Stimulated activated CD4-positive, alpha-beta T cell treated with anti-CD3 and anti-CD28 coated beads, Interleukin-2, amount 100 ng/mL, for 4 hours (primary cell): ENCODE data around the gene KRT28.
A peak's percentile ranks its signal among the peaks of the same experiment; 100 is the strongest.
"Not testable (repeated sequence)": the region's sequence is repeated elsewhere in the genome, so short reads cannot be mapped to it uniquely, and the experiment has no call there.

ENCODE experiments used
- DNase-seq: peaks from one replicate; pipeline ENCODE4 v3.0.0-alpha.2; 2020; ENCODE audit warnings: low read depth

The KRT28 gene

DNA sequence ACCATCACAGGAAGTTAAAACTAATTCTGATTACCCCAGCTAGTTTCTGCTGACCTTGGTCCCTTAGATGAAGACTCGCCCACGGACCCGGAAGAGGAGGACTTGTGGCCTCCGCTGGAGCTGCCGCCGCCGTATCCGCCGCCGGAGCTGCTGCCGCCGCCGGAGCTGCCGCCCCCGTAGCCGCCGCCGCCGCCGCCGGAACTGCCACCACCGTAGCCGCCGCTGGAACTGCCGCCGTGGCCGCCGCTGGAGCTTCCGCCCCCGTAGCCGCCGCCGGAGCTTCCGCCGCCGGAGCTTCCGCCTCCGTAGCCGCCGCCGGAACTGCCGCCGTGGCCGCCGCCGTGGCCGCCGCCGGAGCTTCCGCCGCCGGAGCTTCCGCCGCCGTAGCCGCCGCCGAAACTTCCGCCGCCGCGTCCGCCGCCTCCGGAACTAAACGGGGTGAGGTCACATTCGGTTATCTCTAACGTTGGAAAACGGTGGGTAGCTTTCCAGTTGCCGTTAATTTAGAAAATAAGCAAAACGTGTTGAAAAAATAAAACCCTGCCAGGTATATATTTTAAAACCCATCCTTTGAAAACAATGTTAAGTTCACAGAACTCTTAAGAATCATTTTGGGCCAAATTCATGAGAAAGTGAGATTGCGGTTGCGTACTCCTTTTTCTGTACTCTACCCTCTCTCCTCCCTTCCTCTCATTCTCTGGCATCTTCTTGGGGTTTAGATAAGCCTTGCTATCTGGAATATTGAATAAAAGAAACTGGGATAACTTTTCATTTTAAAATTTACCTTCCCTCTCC lies 19.2 kb upstream of the KRT28 start:
- DNase-seq = peak; percentile 79

DNA sequence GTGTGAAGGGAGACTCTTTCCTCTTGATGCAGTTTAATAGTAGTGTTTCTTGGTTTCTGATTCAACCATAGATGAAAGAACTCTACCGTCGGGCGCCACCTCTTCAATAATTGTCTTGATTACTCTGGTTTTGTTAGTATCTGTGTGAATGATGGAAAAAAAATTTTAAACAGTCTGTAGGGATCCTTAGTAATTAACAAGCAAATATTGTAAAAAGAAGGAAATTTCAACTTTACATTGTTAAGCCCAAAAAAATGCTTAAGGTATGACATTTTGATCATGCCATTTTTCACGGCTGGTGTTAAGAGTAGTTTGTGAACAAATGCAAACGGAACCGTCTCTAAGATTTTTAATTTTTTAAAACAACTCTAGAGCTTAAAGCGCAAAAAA lies 18.6 kb upstream of the KRT28 start:
- no peak for DNase-seq

DNA sequence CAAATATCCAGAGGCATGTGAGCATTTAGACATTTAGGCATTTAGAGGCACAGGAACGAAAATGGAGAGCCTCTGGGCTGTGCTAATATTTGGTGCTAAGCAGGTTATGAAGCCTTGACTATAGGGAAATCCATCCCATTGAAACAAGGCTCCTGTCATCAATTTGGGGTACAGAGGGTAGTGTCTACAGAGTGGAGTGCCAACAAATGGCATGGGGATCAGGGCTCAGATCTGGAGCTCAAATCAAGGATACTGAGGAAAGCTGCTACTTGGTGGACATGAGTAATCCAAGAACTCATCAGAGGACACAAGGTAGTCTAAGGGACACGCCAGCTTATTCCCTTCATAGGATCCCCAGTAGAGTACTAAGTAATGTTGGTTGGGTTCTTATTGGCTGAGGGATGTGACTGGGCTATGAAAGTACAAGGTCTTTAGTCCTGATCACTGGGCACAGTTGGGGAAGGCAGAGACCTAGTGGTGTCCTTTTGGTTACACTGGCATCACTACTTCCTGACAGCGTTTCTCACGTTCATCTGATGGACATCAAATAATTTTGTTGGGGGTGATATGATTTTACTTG lies 17.4 kb upstream of the KRT28 start:
- no peak for DNase-seq

DNA sequence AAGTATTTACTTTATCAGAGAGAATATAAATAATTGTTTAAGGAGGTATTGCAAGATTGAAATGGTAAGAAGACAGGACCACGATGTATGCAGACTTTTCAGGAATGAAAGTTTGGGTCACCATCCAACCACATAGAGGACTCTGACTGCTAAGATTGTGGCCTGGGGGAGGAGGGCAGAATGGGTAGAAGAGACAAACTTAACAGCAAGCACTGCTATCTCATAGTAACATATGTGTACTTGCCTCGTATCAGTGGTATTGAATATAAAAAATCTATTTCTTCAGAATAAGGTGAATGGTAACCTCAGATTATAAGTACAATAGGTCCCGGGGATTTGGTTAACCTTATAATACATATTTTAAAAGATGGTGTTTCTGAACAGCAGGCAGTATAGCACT lies 16.8 kb upstream of the KRT28 start:
- no peak for DNase-seq

DNA sequence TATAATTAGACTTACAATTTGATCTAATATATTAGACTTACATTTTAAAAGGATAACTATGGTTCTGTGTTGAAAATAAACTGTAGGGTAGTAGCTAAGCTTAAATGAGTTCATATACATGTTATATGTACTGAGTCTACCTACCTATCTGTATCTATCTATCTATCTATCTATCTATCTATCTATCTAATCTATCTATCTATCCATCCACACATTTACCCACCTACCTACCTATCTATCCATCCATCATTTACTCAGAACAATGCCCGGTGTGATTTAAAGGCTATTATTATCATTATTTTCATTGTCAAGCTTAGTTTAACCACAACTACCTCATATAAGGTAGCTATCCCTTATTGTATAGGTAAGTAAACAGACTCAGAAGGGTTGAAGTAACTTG lies 15.6 kb upstream of the KRT28 start:
- DNase-seq = no peak

DNA sequence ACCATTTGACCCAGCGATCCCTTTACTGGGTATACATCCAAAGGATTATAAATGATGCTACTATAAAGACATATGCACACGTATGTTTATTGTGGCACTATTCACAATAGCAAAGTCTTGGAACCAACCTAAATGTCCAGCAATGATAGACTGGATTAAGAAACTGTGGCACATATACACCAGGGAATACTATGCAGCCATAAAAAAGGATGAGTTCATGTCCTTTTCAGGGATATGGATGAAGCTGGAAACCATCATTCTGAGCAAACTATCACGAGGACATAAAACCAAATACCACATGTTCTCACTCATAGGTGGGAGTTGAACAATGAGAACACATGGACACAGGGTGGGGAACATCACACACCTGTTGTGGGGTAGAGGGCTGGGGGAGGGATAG lies 14.9 kb upstream of the KRT28 start:
- not testable (repeated sequence) for DNase-seq

DNA sequence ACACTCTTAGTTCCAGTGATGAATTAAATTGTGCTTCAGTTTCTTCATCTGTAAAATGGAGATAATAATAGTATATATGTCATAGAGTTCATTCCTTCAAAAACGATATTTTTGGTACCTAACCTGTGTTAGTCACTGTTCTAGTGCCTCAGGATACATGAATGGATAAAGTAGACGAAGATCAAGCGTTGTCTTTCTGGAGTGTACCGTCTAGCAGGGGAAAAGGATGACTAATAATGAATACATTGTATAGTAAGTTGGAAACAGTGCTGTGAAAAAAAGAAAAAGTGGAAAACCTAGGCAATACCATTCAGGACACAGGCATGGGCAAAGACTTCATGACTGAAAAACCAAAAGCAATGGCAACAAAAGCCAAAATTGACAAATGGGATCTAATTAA lies 14.0 kb upstream of the KRT28 start:
- DNase-seq = no peak

DNA sequence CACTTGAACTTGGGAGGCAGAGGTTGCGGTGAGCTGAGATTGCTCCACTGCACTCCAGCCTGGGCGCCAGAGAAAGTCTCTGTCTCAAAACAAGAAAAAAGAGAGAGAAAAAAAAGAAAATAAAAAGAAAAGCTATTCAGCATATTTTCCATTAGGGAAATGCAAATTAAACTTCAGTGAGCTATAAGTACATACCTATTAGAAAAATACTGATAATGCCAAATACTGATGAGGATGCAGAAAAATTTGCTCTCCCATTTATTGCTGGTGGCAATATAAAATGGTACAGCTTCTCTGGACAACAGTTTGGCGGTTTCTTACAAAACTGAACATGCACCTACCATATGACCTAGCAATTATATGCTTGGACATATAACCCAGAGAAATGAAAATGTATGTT lies 12.9 kb upstream of the KRT28 start:
- no peak for DNase-seq

DNA sequence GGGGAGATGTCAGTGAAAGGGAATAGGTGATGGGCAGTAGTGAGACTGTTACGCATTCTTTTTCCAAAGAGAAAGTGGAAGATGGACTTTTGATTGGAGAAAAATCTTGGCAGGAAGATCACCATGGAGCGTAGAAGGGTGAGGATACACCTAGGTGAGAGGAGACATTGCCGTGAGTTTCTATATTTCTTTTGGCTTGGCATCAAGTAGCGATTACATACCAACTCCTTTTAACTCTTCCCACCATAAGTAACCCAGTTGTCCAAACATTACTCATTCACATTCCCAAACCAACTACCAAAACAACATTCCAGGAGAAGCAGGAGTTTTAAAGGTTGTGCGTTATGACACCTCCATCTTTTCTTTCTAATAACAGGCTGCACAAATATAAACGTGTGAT lies 10.7 kb upstream of the KRT28 start:
- no peak for DNase-seq

DNA sequence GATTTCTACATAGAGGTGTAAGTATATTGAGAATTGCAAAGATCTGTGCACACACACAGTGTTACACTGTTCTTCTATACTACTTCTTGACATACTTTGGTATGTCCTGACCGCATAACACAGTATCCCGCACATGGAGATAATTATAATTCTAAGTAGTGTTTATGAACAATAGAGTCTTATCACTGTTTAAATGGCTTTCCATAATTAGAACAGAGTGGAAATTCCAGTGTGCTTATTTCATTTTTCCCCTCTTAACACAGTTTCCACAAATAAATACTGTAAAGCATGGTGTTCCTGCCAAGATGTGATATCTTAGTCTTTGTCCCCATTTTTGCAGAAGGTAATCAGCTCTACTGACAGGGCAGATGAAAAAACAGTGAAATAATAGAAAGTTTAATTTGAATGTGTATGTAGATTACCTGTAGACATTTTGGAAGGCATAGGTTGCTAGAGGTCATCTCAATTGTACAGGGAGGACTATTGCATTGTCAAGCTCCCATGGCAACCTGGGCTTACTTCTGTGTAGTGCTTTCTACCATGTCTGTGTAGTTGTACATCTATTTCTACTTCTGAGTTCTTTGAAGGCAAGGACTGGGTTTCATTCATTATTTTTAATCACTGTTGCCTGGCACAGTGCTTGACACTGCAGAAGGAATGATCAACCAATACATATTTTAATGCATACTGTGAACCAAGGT lies 10.1 kb upstream of the KRT28 start:
- no peak for DNase-seq

DNA sequence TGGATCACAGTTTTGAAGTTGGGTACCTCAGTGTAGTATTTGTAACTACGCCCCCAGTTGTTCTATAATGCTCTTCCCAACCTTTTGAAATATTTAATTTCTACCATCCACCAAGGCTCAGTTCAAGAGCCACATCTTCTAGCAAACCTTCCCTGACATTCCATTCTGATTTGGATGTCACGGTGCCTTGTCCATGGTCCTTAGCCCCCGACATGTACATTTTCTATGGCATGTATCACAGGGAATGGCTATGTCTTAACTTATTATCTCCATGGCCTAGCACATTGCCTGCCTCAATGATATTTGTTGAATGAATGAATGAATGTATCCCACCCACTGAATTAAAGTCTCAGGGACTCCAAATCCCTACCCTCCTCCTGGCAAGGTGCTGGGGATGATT lies 6.4 kb upstream of the KRT28 start:
- DNase-seq = no peak

DNA sequence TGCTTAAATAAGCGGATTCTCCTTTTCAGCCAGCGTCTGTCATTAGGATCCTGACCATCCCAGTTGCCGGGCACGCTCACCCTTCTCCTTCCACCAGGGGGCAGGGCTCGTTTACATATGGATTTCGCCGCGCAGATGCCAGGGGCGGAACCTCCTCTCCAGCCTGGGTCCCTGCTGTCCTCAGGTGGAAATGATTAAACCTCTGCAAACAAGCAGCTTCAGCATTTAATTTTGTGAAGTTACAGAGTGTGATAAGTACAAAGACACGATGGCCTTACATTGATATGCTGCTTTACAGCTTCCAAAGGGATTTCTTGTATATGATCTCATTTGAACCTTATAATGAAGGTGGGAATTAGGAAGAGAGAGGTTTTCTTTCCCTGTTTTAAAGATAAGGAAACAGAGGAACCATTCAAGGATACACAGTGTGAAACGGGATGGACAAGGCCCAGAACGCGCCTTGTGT lies 3.9 kb upstream of the KRT28 start:
- DNase-seq = peak; percentile 62

DNA sequence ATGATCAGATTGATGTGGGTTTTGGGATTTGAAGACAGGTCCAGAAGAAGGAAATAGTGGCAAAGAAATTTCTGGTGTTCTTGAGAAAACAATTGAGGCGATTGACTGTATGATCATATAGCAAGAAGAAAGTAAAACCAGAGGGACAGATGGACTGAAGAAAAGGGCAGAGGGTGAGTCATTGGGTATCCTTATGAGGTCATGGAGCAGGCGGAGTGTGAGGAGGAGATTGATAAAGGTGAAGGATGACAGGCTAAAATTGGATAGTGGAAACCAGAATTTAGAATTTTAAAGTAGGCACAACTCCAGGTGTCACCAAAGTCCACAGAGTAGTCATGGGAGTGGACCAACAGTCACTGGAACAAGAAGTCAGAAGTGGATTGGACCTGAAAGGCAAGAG lies 1.4 kb upstream of the KRT28 start:
- DNase-seq = no peak

DNA sequence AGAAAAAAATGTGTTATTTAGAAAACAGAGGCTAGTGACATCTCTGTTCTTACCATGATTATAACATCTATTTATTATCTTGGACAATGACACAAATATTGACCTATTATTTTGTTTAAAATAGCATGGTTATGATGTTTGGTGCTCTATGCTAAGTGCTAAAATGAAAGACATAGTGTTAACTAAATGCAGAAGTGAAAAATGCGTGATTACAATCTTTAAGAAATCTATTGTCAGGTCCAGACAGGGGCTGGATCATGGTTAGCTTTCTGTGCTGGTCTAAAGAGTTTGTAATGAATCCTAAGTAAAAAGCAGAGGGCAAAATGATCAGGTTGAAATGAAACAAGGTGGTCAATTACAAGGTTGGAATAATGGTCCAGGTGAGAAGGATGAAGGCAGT lies 622 bp upstream of the KRT28 start:
- DNase-seq = no peak

DNA sequence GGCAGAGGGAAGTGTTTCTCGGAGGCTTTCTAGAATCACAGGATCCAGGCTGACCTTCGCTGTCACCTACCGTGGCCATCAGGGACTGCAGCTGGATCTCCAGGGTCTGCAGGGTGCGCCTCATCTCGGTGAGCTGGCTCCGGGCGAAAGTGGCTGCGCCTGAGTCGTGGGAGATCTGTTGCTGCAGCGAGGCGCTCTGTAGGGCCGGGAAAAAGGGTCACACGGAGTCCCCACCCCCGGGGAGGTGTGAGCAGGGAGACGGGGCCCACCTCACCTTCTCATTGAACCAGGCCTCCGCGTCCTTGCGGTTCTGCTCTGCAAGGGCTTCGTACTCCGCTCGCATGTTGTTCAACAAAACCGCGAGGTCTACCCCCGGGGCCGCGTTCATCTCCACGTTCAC lies 2.9 kb downstream of the KRT28 start:
- no peak for DNase-seq

DNA sequence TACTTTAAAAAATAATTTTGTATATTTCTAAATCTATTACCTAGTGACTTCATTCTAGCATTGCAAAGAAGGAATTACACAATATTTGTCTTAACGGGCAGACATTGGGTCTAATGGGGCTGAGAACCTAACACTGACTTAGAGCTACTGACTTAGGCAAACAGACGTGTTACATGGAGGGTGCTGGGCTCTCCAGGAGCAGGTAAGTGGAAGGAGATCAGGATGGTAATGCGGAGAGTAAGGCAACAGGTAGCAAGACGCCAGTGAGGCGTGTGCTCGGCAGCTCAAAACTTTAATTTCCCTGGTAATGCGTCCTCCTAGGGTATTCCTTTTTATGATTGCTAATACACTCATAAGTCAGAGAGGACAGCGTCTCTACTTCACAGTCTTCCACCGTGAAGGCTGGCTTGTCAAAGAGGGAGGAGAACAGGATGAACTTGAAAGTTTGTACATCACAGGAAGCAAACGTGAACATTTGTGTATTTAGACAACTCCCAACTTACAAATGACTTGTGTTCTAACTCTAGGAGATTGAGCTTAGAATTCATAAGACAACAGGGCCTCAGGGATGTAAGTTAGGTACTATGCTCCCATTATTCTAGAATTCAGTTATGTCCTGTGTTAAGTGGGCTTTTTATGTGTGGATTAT lies 4.6 kb downstream of the KRT28 start:
- DNase-seq = no peak

DNA sequence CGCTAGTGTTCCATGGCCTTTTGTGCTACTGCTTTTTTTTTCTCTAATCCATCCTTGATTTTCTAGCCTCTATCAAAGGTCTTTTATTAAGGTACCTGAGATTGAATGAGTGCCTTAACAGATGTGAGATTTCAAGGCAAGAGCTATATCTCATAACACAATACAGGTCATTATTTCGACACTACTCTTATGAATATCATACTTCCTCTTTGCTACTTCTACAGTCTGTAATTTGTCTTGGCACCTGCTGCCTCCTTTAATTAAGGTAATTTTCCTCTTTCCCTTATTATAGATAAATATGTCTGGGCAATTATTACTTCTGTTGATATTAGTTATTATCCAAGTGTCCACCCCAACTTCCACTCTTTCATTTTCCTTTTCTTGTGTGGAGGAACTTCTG lies 5.3 kb downstream of the KRT28 start:
- DNase-seq = no peak

DNA sequence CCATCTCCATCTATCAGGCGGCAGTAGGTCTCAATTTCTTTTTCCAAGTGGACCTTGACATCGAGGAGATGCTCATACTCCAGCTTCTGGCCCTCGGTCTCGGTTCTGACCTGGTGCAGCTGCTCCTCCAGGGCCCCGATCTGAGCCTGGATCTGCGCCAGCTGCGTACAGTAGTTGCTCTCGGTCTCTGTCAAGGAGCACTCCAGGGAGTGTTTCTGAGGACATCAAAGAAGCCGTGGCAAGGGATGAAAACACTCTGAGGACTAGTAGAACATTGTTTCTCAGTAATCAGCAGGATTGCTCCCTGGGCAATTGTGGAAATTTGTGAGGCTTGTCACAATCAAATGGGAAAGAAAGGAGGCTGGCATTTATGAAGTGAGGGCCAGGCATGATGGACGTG lies 5.9 kb downstream of the KRT28 start:
- no peak for DNase-seq

DNA sequence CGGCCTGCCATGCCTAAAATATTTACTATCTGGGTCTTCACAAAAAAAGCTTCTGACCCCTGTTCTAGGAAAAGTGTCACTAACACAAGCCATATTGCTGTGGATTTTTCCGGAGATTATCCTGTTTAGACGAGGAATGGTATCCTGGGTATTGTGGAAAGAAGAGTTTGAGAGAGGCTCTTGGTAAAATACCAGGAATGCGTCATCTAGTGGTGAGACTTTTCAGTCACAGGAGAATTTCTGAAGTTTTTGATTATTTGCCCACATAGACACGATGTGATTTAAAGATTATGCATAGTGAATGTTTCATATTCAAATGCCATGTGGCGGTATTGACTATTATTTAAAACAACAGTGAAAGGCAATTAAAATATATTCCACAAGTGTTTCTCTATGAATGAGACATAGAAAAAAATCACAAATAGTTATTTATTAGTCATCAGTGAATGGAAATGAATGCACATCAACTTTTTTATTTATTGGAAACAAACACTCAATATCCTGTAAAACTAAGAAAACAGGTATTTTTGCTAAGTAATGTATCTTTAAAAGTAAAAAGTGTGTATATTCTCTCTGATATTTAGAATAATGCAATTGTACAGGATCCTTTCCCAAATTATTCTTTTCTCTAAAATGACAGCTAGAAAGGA lies 7.8 kb downstream of the KRT28 start:
- DNase-seq = no peak

DNA sequence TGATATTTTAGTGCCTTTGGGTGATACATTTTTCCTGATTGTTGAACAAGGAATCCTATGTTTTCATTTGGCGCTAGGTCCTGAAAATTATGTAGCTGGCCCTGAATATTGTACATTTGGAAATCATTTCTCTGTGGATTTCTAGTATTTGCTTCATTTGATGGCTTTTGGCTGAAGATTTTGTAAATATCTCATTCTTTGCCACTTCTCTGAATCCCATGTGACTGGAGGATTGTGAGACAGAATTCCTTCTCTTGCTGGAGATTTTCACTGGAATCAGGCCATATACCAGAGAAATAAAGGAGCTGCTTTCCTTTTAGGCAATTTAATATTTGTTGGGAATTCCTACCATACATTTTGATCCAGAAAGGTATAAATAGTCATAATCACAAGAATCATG lies 8.6 kb downstream of the KRT28 start:
- no peak for DNase-seq

DNA sequence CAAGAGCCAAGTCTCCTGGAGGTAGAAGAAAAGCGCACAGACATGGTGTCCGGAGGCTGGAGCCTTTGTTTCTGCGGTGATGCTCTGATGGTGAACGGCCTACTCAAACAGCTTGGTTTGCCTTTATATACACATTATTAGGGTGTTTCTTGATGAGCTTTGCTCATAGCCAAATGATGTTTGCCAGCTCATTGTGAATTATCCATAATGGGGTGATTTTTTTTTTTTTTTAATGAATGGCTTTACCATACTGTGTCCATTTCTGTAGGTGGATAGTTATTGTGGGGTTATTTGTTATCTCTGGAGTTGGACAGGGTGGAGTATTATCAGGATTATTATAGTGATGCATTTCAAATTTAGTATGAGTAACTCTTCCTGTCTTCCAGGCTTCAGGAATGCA lies 17.3 kb downstream of the KRT28 start, which contains the start of gene KRT27:
KRT27 (minus strand) TSS at position 101 of the 400 bp plus-strand sequence; CDS start at position 44, 57 bp downstream.
- DNase-seq = no peak
